H1 (cell line): Measurements from ENCODE around the gene TOP2A. TPM values are rescaled to one million over a fixed set of nuclear protein-coding genes. Genes with fewer than 3 reads are reported as not detected.

Source experiments
- CTCF ChIA-PET: fragments of 300-600 bp; sonication (Branson Sonifier 250); formaldehyde crosslinking; loops from one replicate; lab custom pipeline; 2021; ENCODE audit not compliant: partially characterized antibody; lab: Charles Lee
- POLR2A ChIA-PET: fragments of 300-600 bp; sonication (Branson Sonifier 250); formaldehyde crosslinking; loops from one replicate; lab custom pipeline; 2021; ENCODE audit warnings: inconsistent platforms; ENCODE audit not compliant: partially characterized antibody; lab: Charles Lee
- DNase-seq, 2 experiments: peaks; one replicate each; pipeline versions ENCODE4 v3.0.0 to v3.0.0-alpha.2; 2010 to 2022; ENCODE audit warnings: low spot score in 2 of 2, low read depth in 1 of 2, mixed read lengths in 1 of 2
- FAIRE-seq: peaks from 2 replicates; lab custom pipeline; 2011; peaks lifted over from hg19 to GRCh38; lab: Jason Lieb, UNC
- H2AFZ ChIP-seq: 2 replicates; pipeline ENCODE4 v1.8.1; 2012; ENCODE audit warnings: low read length, inconsistent platforms
- H2AK5ac ChIP-seq: 2 replicates; pipeline ENCODE4 v1.6.1; 2013; ENCODE audit warnings: low read depth, low read length
- H2BK120ac ChIP-seq: replicated peaks from 2 replicates; pipeline ENCODE3; 2013; ENCODE audit warnings: low read depth, low read length, inconsistent platforms
- H2BK12ac ChIP-seq: 2 replicates; pipeline ENCODE4 v1.6.1; 2013; ENCODE audit warnings: low read depth, low read length
- H2BK15ac ChIP-seq: 2 replicates; pipeline ENCODE4 v1.6.1; 2013; ENCODE audit warnings: low read length
- H2BK20ac ChIP-seq: 2 replicates; pipeline ENCODE4 v1.6.1; 2013; ENCODE audit warnings: low read length
- H2BK5ac ChIP-seq: 2 replicates; pipeline ENCODE4 v1.6.1; 2013; ENCODE audit warnings: low read depth, low read length
- H3K14ac ChIP-seq: 2 replicates; pipeline ENCODE4 v1.6.1; 2013; ENCODE audit warnings: inconsistent platforms; ENCODE audit not compliant: insufficient read length
- H3K18ac ChIP-seq: 2 replicates; pipeline ENCODE4 v1.6.1; 2013; ENCODE audit warnings: low read length; ENCODE audit errors: extremely low read depth
- H3K23ac ChIP-seq: 2 replicates; pipeline ENCODE4 v1.6.1; 2013; ENCODE audit warnings: inconsistent platforms; ENCODE audit not compliant: insufficient read length
- H3K23me2 ChIP-seq: 2 replicates; pipeline ENCODE4 v1.6.1; 2013; ENCODE audit warnings: low read depth, low read length
- H3K27ac ChIP-seq: 2 replicates; pipeline ENCODE4 v1.6.1; 2011; ENCODE audit warnings: low read depth, low read length, inconsistent platforms
- H3K27me3 ChIP-seq, 4 experiments: replicated peaks in 1 of 4; 1 replicate in 1 of 4; 2 replicates in 3 of 4; pipeline versions ENCODE4 v1.6.1 to v1.8.1; 2011 to 2013; ENCODE audit warnings: low read length in 3 of 4, mild to moderate bottlenecking in 3 of 4, inconsistent platforms in 2 of 4, mixed read lengths in 2 of 4, moderate library complexity in 1 of 4; ENCODE audit not compliant: control insufficient read depth in 3 of 4, insufficient read depth in 3 of 4; ENCODE audit errors: extremely low read depth in 1 of 4
- H3K36me3 ChIP-seq, 4 experiments: 2 replicates each; pipeline versions ENCODE4 v1.6.1 to v1.8.1; 2011 to 2013; ENCODE audit warnings: mild to moderate bottlenecking in 4 of 4, low read length in 3 of 4, moderate library complexity in 2 of 4, control low read depth in 1 of 4, inconsistent platforms in 1 of 4; ENCODE audit not compliant: insufficient read depth in 4 of 4, control insufficient read depth in 2 of 4
- H3K4ac ChIP-seq: replicated peaks from 2 replicates; pipeline ENCODE3; 2013; ENCODE audit warnings: low read length, low read depth, mixed read lengths, inconsistent platforms; ENCODE audit not compliant: insufficient read length
- H3K4me1 ChIP-seq, 4 experiments: replicated peaks in 1 of 4; 1 replicate in 1 of 4; 2 replicates in 3 of 4; pipeline versions ENCODE4 v1.6.1 to v1.8.1; 2011 to 2013; ENCODE audit warnings: low read length in 3 of 4, inconsistent platforms in 2 of 4, mixed read lengths in 1 of 4; ENCODE audit not compliant: insufficient read depth in 4 of 4, control insufficient read depth in 3 of 4
- H3K4me2 ChIP-seq, 2 experiments: 2 replicates each; pipeline versions ENCODE4 v1.6.1 to v1.8.1; 2011 to 2013; ENCODE audit warnings: low read depth in 2 of 2, low read length in 2 of 2, control low read depth in 1 of 2, inconsistent platforms in 1 of 2, mild to moderate bottlenecking in 1 of 2; ENCODE audit not compliant: insufficient read depth in 1 of 2
- H3K4me3 ChIP-seq, 4 experiments: fragments of 200-600, 300-600 bp in 1 of 4; sonication (generic), shearing (Covaris generic), sonication (Bioruptor Twin) in 1 of 4; 2 replicates each; pipeline versions ENCODE4 v1.5.1 to v1.8.1; 2011 to 2016; ENCODE audit warnings: low read length in 4 of 4, low read depth in 3 of 4, control low read depth in 2 of 4, inconsistent platforms in 2 of 4, mild to moderate bottlenecking in 2 of 4, mixed read lengths in 1 of 4, moderate library complexity in 1 of 4; ENCODE audit not compliant: insufficient read depth in 2 of 4; ENCODE audit errors: extremely low read depth in 1 of 4
- H3K56ac ChIP-seq: replicated peaks from 2 replicates; pipeline ENCODE3; 2013; ENCODE audit warnings: low read depth, mild to moderate bottlenecking, mixed read lengths, low read length, inconsistent platforms; ENCODE audit not compliant: insufficient read length
- H3K79me1 ChIP-seq: 2 replicates; pipeline ENCODE4 v1.6.1; 2013; ENCODE audit warnings: low read depth, low read length, control low read depth
- H3K79me2 ChIP-seq, 2 experiments: 2 replicates each; pipeline versions ENCODE4 v1.6.1 to v1.8.1; 2012 to 2013; ENCODE audit warnings: low read length in 2 of 2, mild to moderate bottlenecking in 2 of 2, inconsistent platforms in 1 of 2; ENCODE audit not compliant: insufficient read depth in 2 of 2, control insufficient read depth in 1 of 2
- H3K9ac ChIP-seq, 4 experiments: replicated peaks in 1 of 4; 1 replicate in 1 of 4; 2 replicates in 3 of 4; pipeline versions ENCODE4 v1.6.1 to v1.8.1; 2011 to 2013; ENCODE audit warnings: low read depth in 3 of 4, low read length in 3 of 4, control low read depth in 2 of 4, mild to moderate bottlenecking in 2 of 4, moderate library complexity in 2 of 4, inconsistent platforms in 1 of 4; ENCODE audit errors: extremely low read depth in 1 of 4
- H3K9me3 ChIP-seq, 2 experiments: 2 replicates each; pipeline versions ENCODE4 v1.6.1 to v1.8.1; 2012 to 2013; ENCODE audit warnings: mild to moderate bottlenecking in 2 of 2, moderate library complexity in 2 of 2, control low read depth in 1 of 2, inconsistent platforms in 1 of 2, low read depth in 1 of 2, low read length in 1 of 2, mixed read lengths in 1 of 2; ENCODE audit not compliant: insufficient read depth in 2 of 2
- H4K20me1 ChIP-seq, 2 experiments: replicated peaks in 1 of 2; 2 replicates each; pipeline versions ENCODE3 to v1.8.1; 2011 to 2013; ENCODE audit warnings: inconsistent platforms in 2 of 2, low read length in 2 of 2, mild to moderate bottlenecking in 1 of 2; ENCODE audit not compliant: insufficient read depth in 2 of 2, control insufficient read depth in 1 of 2
- H4K5ac ChIP-seq: 2 replicates; pipeline ENCODE4 v1.6.1; 2013; ENCODE audit warnings: low read length, low read depth, mixed read lengths, inconsistent platforms; ENCODE audit not compliant: insufficient read length
- H4K8ac ChIP-seq: 2 replicates; pipeline ENCODE4 v1.8.0; 2013; ENCODE audit warnings: mild to moderate bottlenecking, moderate library complexity, low read length, inconsistent platforms; ENCODE audit not compliant: insufficient read depth; ENCODE audit errors: extremely low read depth
- H4K91ac ChIP-seq: replicated peaks from 2 replicates; pipeline ENCODE3; 2013; ENCODE audit warnings: low read length, mixed read lengths, inconsistent platforms; ENCODE audit not compliant: insufficient read length
- EGR1 ChIP-seq: IDR thresholded peaks from 2 replicates; pipeline ENCODE4 v1.6.1; 2011; ENCODE audit warnings: low read depth, low read length, borderline replicate concordance
- WGBS, 2 experiments: shearing (Covaris generic) in 1 of 2; methylation state at CpG; one replicate each; pipeline versions ENCODE4 v1.1.6 to v1.1.7; 2013 to 2015; ENCODE audit warnings: low lambda C conversion rate in 2 of 2, mixed read lengths in 2 of 2, inconsistent platforms in 1 of 2, low coverage in 1 of 2, missing lambda C conversion rate in 1 of 2; ENCODE audit not compliant: insufficient replicate concordance in 2 of 2, insufficient coverage in 1 of 2, insufficient read length in 1 of 2; ENCODE audit errors: extremely low coverage in 1 of 2, missing lambda C conversion rate in 1 of 2; 5-methylcytosine and 5-hydroxymethylcytosine counted together
- polyA plus RNA-seq, 7 experiments: library from polyadenylated mRNA; depleted of rRNA in 3 of 7; stranded (reverse) in 5 of 7; unstranded in 2 of 7; fragments of >200 nt in 5 of 7; fragments of 200-250 nt in 2 of 7; gene quantifications; 1 replicate in 5 of 7; 2 replicates in 1 of 7; 4 replicates in 1 of 7; pipeline versions ENCODE4 v1.2.1 to v1.2.3, GENCODE V29; 2011 to 2013; ENCODE audit warnings: missing spikeins in 2 of 7, mixed read lengths in 2 of 7
- total RNA-seq: library from RNA; stranded (reverse); fragmentation: NEBNext Ultra II Directional; extraction: Animal tissue kit (Norgen Biotek cat#: 25700); gene quantifications from 2 replicates; pipeline ENCODE4 v1.2.1, GENCODE V29; 2021

TOP2A gene
- total and polyA plus RNA-seq, 2 of the 8 experiments (the other 6 are each of a cell fraction or from before 2014, with no cell fraction given): 83.1 to 291 TPM

GRCh38 chr17:40349477-40349894, 68.2 kb downstream of the TOP2A start:
- H3K14ac ChIP-seq: no peak overlapping the region
- H3K4me2 ChIP-seq: no peak overlapping the region
- peaks cover 13% of the 10 kb centered on the region; the same call in 1 of the 2 replicates for H3K23me2 ChIP-seq
- peaks cover 12 to 55% (median 42%) of the 10 kb centered on the region in 4 experiments for H3K4me1 ChIP-seq
- peaks cover 5 to 51% (median 38%) of the 10 kb centered on the region in 4 experiments for H3K27me3 ChIP-seq
- peak overlapping the region; percentile 33; the same call in 1 of the 2 replicates for H2AK5ac ChIP-seq
- H3K23ac ChIP-seq: no peak overlapping the region
- no peak overlapping the region for H3K9ac ChIP-seq
- no peak overlapping the region for H3K27ac ChIP-seq
- no peak overlapping the region for H3K18ac ChIP-seq
- DNase-seq (no peak), FAIRE-seq (no peak)
- POLR2A ChIA-PET: interaction anchor here (27.8 kb wide), 1 partner anchor 47 kb away, joined by 570 read pairs; the partner anchor contains the start of genes CDC6 and RARA
- no peak overlapping the region for H2AFZ ChIP-seq
- H4K8ac ChIP-seq: no peak overlapping the region; the same call in 1 of the 2 replicates
- no peak overlapping the region for H2BK20ac ChIP-seq
- CTCF ChIA-PET: interaction anchor here (1.0 to 30.8 kb wide), 4 partner anchors 7 to 31 kb away, joined by 3 to 1198 read pairs (median 38); partner anchors contain the start of genes GJD3 and RARA
- no peak overlapping the region for H3K4me3 ChIP-seq
- WGBS, 2 experiments: 91% methylated on average over 10 of the region's 10 CpGs; no CpG with 5 or more reads in 1 of the 2 experiments
- peaks cover 25 to 44% of the 10 kb centered on the region in 2 experiments for H4K20me1 ChIP-seq
- H3K56ac ChIP-seq: no peak overlapping the region
- H4K5ac ChIP-seq: no peak overlapping the region
- H4K91ac ChIP-seq: no peak overlapping the region
- H3K9me3 ChIP-seq: no peaks in the 10 kb centered on the region
- H3K79me1 ChIP-seq: peaks cover 5% of the 10 kb centered on the region; the same call in 1 of the 2 replicates
- no peak overlapping the region for H2BK12ac ChIP-seq
- no peak overlapping the region for H3K4ac ChIP-seq
- H2BK15ac ChIP-seq: no peak overlapping the region
- no peaks in the 10 kb centered on the region; a peak in 1 of 4 replicates for H3K79me2 ChIP-seq
- H3K36me3 ChIP-seq: no peaks in the 10 kb centered on the region; a peak in 1 of 8 replicates
- H2BK120ac ChIP-seq: no peak overlapping the region
- no peak overlapping the region for H2BK5ac ChIP-seq
- TF ChIP-seq EGR1: no peak
